ENCODE data around the gene ETFRF1. TPM values are rescaled to one million over a fixed set of nuclear protein-coding genes. Genes with fewer than 3 reads are reported as not detected.

Gene ETFRF1
- total RNA-seq, 1 donor from 2014 or later: 30.2 TPM

- no peak for DNase-seq (ENCODE audit: low spot score)
Measured at GRCh38 chr12:25213338-25213737, 18.3 kb downstream of the ETFRF1 start.

- DNase-seq (ENCODE audit: low spot score): no peak
Measured at GRCh38 chr12:25236190-25236589, 41.2 kb downstream of the ETFRF1 start.

GRCh38 chr12:25236626-25237025 lies 41.6 kb downstream of the ETFRF1 start:
- DNase-seq (ENCODE audit: low spot score): no peak

- no peak for DNase-seq (ENCODE audit: low spot score)
Measured at GRCh38 chr12:25241167-25242020, 46.4 kb downstream of the ETFRF1 start.

GRCh38 chr12:25242981-25243679 lies 48.1 kb downstream of the ETFRF1 start:
- DNase-seq (ENCODE audit: low spot score): no peak

- DNase-seq (ENCODE audit: low spot score): no peak
Measured at GRCh38 chr12:25243680-25243990, 48.6 kb downstream of the ETFRF1 start.

- DNase-seq (ENCODE audit: low spot score): no peak
Measured at GRCh38 chr12:25245491-25245890, 50.5 kb downstream of the ETFRF1 start.

- DNase-seq (ENCODE audit: low spot score): no peak
Measured at GRCh38 chr12:25248137-25248536, 53.1 kb downstream of the ETFRF1 start.

- no peak for DNase-seq (ENCODE audit: low spot score)
Measured at GRCh38 chr12:25248732-25249131, 53.7 kb downstream of the ETFRF1 start.

- DNase-seq (ENCODE audit: low spot score): peak; percentile 63
Measured at GRCh38 chr12:25249931-25250738, 55.1 kb downstream of the ETFRF1 start.

GRCh38 chr12:25250744-25251730 lies 56.0 kb downstream of the ETFRF1 start, which contains the start of gene KRAS:
Gene KRAS (minus strand): TSS chr12:25250929.
- peak; percentile 96 for DNase-seq (ENCODE audit: low spot score)

- no peak for DNase-seq (ENCODE audit: low spot score)
Measured at GRCh38 chr12:25251769-25252168, 56.7 kb downstream of the ETFRF1 start.

GRCh38 chr12:25252946-25253345 lies 57.9 kb downstream of the ETFRF1 start:
- no peak for DNase-seq (ENCODE audit: low spot score)

- no peak for DNase-seq (ENCODE audit: low spot score)
Measured at GRCh38 chr12:25253371-25254068, 58.5 kb downstream of the ETFRF1 start.

- no peak for DNase-seq (ENCODE audit: low spot score)
Measured at GRCh38 chr12:25254271-25254880, 59.3 kb downstream of the ETFRF1 start.

Other genes with a start within 250 kb of the ETFRF1 start
- gene BCAT1, start 246.1 kb upstream of the ETFRF1 start, total RNA-seq: 19.3 TPM
- gene DNAI7, start 77 bp upstream of the ETFRF1 start, total RNA-seq: 1.5 TPM
- 33.8 TPM for gene KRAS, start 55.7 kb downstream of the ETFRF1 start, total RNA-seq

Measured in ureter (tissue), 1 donor.